ENCODE data around the gene MCF2L. TPM values are rescaled to one million over a fixed set of nuclear protein-coding genes. Genes with fewer than 3 reads are reported as not detected.

Gene MCF2L
- total RNA-seq, 1 experiment from 2014 or later, result 22.1 TPM

DNA sequence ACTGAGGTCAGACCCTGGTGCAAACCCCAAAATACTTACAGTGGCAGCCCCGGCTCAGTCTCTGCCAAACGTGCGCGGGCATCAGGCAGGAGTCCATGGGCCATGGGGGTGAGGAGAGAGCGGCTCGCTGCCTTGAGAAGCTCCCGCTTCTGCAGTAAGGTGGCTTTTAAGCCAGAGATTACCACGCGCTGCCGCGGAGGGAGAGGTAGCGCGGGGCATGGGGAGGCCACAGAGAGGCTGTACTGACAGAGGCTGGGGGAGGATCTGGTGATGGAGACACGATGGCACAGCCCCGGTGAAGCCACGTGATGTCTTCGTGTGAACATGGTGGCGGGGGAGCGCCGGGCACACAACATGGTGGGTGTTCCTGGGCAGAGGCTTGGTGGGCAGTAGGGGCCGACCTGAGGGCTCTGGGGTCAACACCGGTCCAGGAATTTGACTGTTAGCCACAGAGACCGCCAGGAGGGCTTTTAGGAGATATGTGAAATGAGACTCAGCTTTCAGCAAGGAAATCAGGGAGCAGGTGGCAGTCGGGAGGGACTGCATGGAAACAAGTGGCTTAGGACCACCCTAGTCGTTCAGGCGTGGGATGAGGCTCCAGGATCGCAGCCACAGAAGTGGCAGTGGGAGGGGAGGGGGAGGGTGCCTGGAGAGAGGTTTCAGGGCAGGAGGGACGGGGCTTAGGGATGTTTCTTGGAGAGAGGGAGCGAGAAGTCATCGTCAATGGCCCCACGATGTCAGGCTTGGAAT, 24.1 kb downstream of the MCF2L start:
- TF ChIP-seq CTCF (IDR thresholded peaks at IDR 0.05; ENCODE audit: insufficient read depth in 1 of 2, low read depth in 1 of 2, low read length in 1 of 2, severe bottlenecking in 1 of 2, unreplicated experiment in 1 of 2), result no peak
- Mint-ChIP-seq H3K4me1 (ENCODE audit: low read depth, unreplicated experiment) (no peaks in the 10 kb centered on the region), H3K27me3 (ENCODE audit: insufficient read depth, unreplicated experiment) (no peaks in the 10 kb centered on the region), H3K36me3 (ENCODE audit: insufficient read depth, unreplicated experiment) (no peaks in the 10 kb centered on the region), H3K27ac (ENCODE audit: unreplicated experiment) (no peak overlapping the region), H3K9me3 (ENCODE audit: unreplicated experiment) (no peaks in the 10 kb centered on the region), H3K4me3 (ENCODE audit: unreplicated experiment) (no peak overlapping the region)
- no peak overlapping the region for H3K4me3 ChIP-seq (ENCODE audit: low read depth, low read length)
- H3K9me3 ChIP-seq, result 0 out of 2 replicates have a peak, but pooled peaks cover 3% of the 10 kb centered on the region
- BruUV-seq (replicated peaks), result no TSS peak
- no peaks in the 10 kb centered on the region for H3K27me3 ChIP-seq (replicated peaks; ENCODE audit: control insufficient read depth, insufficient read depth, low read length)
- intact Hi-C loops (cut with micrococcal nuclease; ENCODE audit: unreplicated experiment), result no loop called here
- no peaks in the 10 kb centered on the region; the same call in 1 of the 2 replicates for H3K36me3 ChIP-seq (ENCODE audit: control insufficient read depth, insufficient read depth, low read length)
- peaks cover 15% of the 10 kb centered on the region for H3K4me1 ChIP-seq
- CTCF ChIA-PET, result interaction anchor here (1.3 kb wide), 1 partner anchor 50 kb away, joined by 3 read pairs; no protein-coding TSS in a partner anchor
- no peak for DNase-seq
- POLR2A ChIA-PET, result no interaction called here

GRCh38 chr13:112994084-112994780, 25.2 kb downstream of the MCF2L start:
- ChIA-PET CTCF (no interaction called here), POLR2A (no interaction called here)
- H3K27me3 ChIP-seq (replicated peaks; ENCODE audit: control insufficient read depth, insufficient read depth, low read length), result no peaks in the 10 kb centered on the region
- H3K4me3 ChIP-seq (ENCODE audit: low read depth, low read length), result no peak overlapping the region
- Mint-ChIP-seq H3K4me3 (ENCODE audit: unreplicated experiment) (no peak overlapping the region), H3K9me3 (ENCODE audit: unreplicated experiment) (no peaks in the 10 kb centered on the region), H3K36me3 (ENCODE audit: insufficient read depth, unreplicated experiment) (no peaks in the 10 kb centered on the region), H3K27me3 (ENCODE audit: insufficient read depth, unreplicated experiment) (no peaks in the 10 kb centered on the region), H3K4me1 (ENCODE audit: low read depth, unreplicated experiment) (no peaks in the 10 kb centered on the region), H3K27ac (ENCODE audit: unreplicated experiment) (no peak overlapping the region)
- no peaks in the 10 kb centered on the region; the same call in 1 of the 2 replicates for H3K36me3 ChIP-seq (ENCODE audit: control insufficient read depth, insufficient read depth, low read length)
- intact Hi-C loops (cut with micrococcal nuclease; ENCODE audit: unreplicated experiment), result no loop called here
- 0 out of 2 replicates have a peak, but pooled peaks cover 3% of the 10 kb centered on the region for H3K9me3 ChIP-seq
- H3K4me1 ChIP-seq, result peaks cover 15% of the 10 kb centered on the region
- no peak for DNase-seq
- no peak for TF ChIP-seq CTCF (IDR thresholded peaks at IDR 0.05; ENCODE audit: insufficient read depth in 1 of 2, low read depth in 1 of 2, low read length in 1 of 2, severe bottlenecking in 1 of 2, unreplicated experiment in 1 of 2)
- BruUV-seq (replicated peaks), result no TSS peak

DNA sequence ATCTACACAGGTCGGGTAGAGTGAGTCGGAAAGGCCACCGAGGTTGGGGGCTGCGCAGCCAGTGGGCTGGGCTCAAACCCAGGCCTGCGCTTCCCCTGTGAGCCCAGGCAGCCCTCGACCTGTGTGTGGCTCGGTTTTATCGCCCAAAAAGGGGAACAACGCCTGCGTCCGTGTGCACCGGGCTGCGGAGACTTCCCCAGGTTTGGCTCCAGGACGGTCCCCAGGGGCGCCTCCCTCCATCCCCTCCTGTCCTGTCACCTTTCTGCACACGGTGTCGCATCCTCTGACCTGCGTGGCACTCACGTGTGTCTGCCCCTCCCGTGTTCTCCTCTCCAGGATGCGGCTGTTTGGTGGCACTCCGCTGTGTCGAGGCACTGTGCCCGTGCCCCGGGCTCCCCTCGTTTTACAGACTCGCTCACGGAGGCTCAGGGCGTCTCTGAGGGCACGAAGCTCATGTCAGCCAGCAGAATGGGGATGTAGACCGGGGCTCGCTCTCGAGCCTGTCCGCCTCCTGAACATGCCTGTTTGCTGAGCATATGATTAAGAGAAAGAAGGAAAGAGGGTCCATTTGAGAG, 25.9 kb downstream of the MCF2L start:
- ChIA-PET POLR2A (no interaction called here), CTCF (interaction anchor here (0.9 kb wide), 1 partner anchor 35 kb away, joined by 4 read pairs; no protein-coding TSS in a partner anchor)
- H3K27ac Mint-ChIP-seq (ENCODE audit: unreplicated experiment), result peak overlapping the region; percentile 31
- no TSS peak for BruUV-seq (replicated peaks)
- Histone ChIP-seq H3K36me3 (ENCODE audit: control insufficient read depth, insufficient read depth, low read length) (no peaks in the 10 kb centered on the region; the same call in 1 of the 2 replicates), H3K27me3 (replicated peaks; ENCODE audit: control insufficient read depth, insufficient read depth, low read length) (no peaks in the 10 kb centered on the region), H3K4me1 (peaks cover 15% of the 10 kb centered on the region), H3K9me3 (0 out of 2 replicates have a peak, but pooled peaks cover under 1% of the 10 kb centered on the region), H3K4me3 (ENCODE audit: low read depth, low read length) (no peak overlapping the region)
- no peak for TF ChIP-seq CTCF (IDR thresholded peaks at IDR 0.05; ENCODE audit: insufficient read depth in 1 of 2, low read depth in 1 of 2, low read length in 1 of 2, severe bottlenecking in 1 of 2, unreplicated experiment in 1 of 2)
- no peaks in the 10 kb centered on the region for H3K4me1 Mint-ChIP-seq (ENCODE audit: low read depth, unreplicated experiment)
- H3K27me3 Mint-ChIP-seq (ENCODE audit: insufficient read depth, unreplicated experiment), result no peaks in the 10 kb centered on the region
- H3K4me3 Mint-ChIP-seq (ENCODE audit: unreplicated experiment), result no peak overlapping the region
- peaks cover 5% of the 10 kb centered on the region for H3K36me3 Mint-ChIP-seq (ENCODE audit: insufficient read depth, unreplicated experiment)
- no peak for DNase-seq
- no peaks in the 10 kb centered on the region for H3K9me3 Mint-ChIP-seq (ENCODE audit: unreplicated experiment)
- intact Hi-C loops (cut with micrococcal nuclease; ENCODE audit: unreplicated experiment), result no loop called here

Data from Caco-2 (cell line).